Activated CD4-positive, alpha-beta T cell treated with anti-CD3 and anti-CD28 coated beads, Interleukin-2, amount 50 U/mL, for 1 hour (primary cell): ENCODE data around the gene CMSS1.

Source experiments
- DNase-seq: peaks from one replicate; pipeline ENCODE4 v3.0.0-alpha.2; 2020

Gene CMSS1

GRCh38 chr3:100159331-100160153 is 341.9 kb downstream of the CMSS1 start:
- DNase-seq = no peak

- no peak for DNase-seq
These were observed 342.9 kb downstream of the CMSS1 start for GRCh38 chr3:100160521-100160920.

GRCh38 chr3:100163787-100164186 is 346.1 kb downstream of the CMSS1 start:
- DNase-seq = no peak

GRCh38 chr3:100164743-100165142 is 347.1 kb downstream of the CMSS1 start:
- DNase-seq = no peak

- DNase-seq = no peak
These were observed 348.4 kb downstream of the CMSS1 start for GRCh38 chr3:100165926-100166550.

GRCh38 chr3:100169201-100169920 is 351.7 kb downstream of the CMSS1 start:
- DNase-seq = no peak

GRCh38 chr3:100170486-100170885 is 352.8 kb downstream of the CMSS1 start:
- no peak for DNase-seq

GRCh38 chr3:100171211-100171914 is 353.7 kb downstream of the CMSS1 start:
- DNase-seq = no peak

GRCh38 chr3:100173961-100174360 is 356.3 kb downstream of the CMSS1 start:
- DNase-seq = no peak

GRCh38 chr3:100175637-100176280 is 358.1 kb downstream of the CMSS1 start:
- no peak for DNase-seq

GRCh38 chr3:100179692-100180349 is 362.2 kb downstream of the CMSS1 start:
- DNase-seq = no peak

GRCh38 chr3:100183608-100184125 is 366.0 kb downstream of the CMSS1 start:
- DNase-seq = no peak

GRCh38 chr3:100184948-100185570 is 367.4 kb downstream of the CMSS1 start:
- DNase-seq = no peak

- DNase-seq = no peak
These were observed 368.2 kb downstream of the CMSS1 start for GRCh38 chr3:100185847-100186246.

GRCh38 chr3:100189444-100189964 is 371.8 kb downstream of the CMSS1 start:
- no peak for DNase-seq

GRCh38 chr3:100195375-100195774 is 377.7 kb downstream of the CMSS1 start:
- no peak for DNase-seq

GRCh38 chr3:100197876-100198275 is 380.2 kb downstream of the CMSS1 start:
- no peak for DNase-seq

GRCh38 chr3:100198579-100199269 is 381.1 kb downstream of the CMSS1 start:
- no peak for DNase-seq

- DNase-seq = no peak
These were observed 387.5 kb downstream of the CMSS1 start for GRCh38 chr3:100205171-100205570.

- no peak for DNase-seq
These were observed 389.0 kb downstream of the CMSS1 start for GRCh38 chr3:100206687-100207086.
